GM19467 (cell line): ENCODE data around the gene ZC3H15.

Experiments used
- ATAC-seq: cut with Tn5 transposase; IDR thresholded peaks from one replicate; pipeline ENCODE4 v1.9.1; 2021; ENCODE audit warnings: mild to moderate bottlenecking, moderate library complexity; ENCODE audit not compliant: unreplicated experiment

ZC3H15 gene

GRCh38 chr2:186540941-186541340 is 54.9 kb downstream of the ZC3H15 start:
- no peak for ATAC-seq

- ATAC-seq: no peak
Observed at GRCh38 chr2:186542002-186542401, 55.9 kb downstream of the ZC3H15 start.

GRCh38 chr2:186543561-186544131 is 57.6 kb downstream of the ZC3H15 start:
- ATAC-seq: no peak

- no peak for ATAC-seq
Observed at GRCh38 chr2:186544255-186544675, 58.2 kb downstream of the ZC3H15 start.

- no peak for ATAC-seq
Observed at GRCh38 chr2:186546846-186547245, 60.8 kb downstream of the ZC3H15 start.

- no peak for ATAC-seq
Observed at GRCh38 chr2:186551323-186552050, 65.4 kb downstream of the ZC3H15 start.

DNA sequence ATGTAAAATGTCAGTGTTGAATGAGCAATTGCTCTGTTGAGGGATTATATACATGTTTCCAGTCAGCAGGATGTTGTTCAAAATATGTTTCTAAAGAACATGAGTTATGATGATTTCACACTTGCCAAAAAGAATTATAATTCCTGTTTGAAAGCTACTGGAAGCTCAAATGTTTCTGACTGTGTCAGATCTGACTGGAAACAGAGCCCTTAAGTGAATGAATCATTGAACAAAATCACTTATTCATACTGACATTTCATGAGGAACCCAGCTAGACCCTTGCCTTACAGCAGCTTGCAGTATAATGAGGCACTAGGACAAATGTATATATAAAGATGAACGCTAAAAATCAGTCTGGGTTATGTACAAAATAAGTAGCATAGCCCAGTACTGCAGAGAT is 68.4 kb downstream of the ZC3H15 start:
- no peak for ATAC-seq

DNA sequence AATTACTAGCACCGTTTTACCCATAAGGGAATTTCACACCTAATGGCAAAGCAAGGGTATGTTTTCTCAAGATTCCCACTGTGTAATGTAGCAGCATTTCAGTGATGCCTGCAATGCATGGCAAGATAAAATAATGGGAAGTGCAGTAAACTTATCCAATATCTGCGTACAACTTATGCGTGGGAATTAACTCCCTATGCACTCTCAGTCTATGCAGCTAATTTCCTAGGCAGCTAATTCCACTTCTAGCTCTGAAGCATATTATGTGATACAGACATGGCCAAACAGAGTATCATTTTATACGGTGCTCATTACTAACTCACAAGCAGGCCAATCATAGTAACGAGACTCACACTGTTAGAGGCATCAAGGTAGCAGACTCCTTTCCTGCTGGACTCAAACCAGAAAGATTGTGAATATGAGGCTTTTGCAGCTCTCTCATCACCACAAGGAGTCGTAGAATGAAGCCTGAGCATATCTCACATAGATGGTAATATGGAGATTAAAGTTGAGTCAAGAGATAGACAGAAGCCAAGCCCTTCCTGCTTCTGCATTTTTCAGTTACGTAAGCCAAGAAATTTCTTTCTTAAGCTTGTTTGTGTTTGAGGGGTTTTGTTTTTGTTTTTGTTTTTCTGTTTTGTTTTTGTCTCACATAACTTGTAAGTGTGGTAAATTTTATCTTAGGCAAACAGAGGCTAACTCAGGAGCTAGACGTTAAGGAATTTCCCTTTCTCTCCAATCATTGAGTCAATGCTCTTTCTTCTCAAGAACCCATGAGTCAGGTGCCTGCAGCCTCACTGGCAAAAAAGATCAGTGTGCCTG is 69.0 kb downstream of the ZC3H15 start:
- no peak for ATAC-seq

DNA sequence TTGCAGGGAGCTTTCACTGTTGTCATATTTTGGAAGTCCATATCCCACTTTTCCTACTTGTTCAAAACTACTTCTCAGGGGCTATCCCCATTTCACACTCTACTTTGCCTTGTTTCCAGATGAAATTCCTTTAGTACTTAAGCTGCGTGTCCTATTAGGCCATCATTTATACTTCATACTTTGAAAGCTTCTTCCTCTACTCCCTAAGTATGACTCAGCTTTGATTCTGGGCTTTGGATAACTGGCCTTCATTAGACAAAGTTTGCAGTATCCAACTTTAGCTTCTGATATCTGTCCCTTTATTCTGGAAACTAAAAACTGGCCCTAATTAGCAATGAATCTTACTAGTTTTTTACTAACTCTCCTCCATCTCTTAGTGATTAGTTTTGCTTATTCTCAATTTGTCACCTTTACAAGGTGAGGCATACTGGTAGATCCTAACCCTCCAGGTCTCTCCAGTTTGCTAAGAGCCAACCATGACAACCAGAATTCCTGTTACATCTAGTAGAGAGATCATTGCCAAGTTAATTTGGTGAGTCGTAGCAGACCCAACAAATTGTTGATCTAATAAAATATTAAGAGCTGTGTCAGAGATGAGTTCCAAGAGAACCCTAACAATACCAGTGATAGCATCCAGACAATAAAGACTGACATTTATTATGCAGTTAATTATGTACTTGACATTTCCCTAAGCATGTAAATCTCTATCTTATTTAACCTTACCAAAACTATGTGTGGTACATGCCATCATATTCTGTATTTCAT is 72.6 kb downstream of the ZC3H15 start:
- ATAC-seq: no peak
